GM23248 (cell line): ENCODE measurements around the gene DIP2C.

Source experiments
- EZH2 ChIP-seq: fragments of 200-600 bp; sonication (generic); IDR thresholded peaks from 2 replicates; pipeline ENCODE4 v1.6.1; 2018; ENCODE audit warnings: antibody characterized with exemption, mild to moderate bottlenecking; ENCODE audit not compliant: insufficient read depth, poor library complexity, severe bottlenecking
- EZH2phosphoT487 ChIP-seq: fragments of 200-600 bp; sonication (generic); IDR thresholded peaks from 2 replicates; pipeline ENCODE4 v1.6.1; 2018; ENCODE audit warnings: antibody characterized with exemption, moderate library complexity, mild to moderate bottlenecking, low read depth; ENCODE audit not compliant: insufficient read depth

DNA sequence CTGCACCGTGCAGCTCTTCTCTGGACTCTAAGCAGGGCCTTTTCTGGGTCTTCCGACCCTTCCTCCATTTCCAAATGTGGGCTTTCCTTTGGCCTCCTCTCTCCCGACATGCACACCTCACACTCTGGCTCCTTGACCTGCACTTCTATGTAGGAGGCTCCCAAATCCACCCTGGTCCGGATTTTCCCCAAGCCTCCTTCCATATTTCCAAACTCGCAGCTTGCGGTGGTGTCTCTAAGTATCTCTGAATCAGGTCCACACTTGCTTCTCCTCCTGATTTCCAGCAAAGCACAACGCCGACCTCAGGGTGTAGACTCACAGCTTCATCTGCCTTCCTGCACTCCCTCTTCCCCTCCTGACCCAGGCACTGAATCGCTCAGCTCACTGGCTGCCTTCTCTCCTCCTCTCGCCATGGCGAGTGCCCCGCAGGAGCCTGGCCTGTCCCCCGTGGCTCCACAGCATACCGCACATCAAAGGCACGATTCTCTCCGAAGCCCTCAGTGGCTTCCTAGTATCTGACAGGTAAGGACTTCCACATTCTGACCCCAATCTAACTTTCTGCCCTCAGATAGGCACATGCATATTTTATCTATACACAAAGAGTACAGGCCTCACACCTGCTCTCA is 27.8 kb downstream of the DIP2C start:
- TF ChIP-seq EZH2 (no peak), EZH2phosphoT487 (no peak)
